ENCODE data around the gene XKR3.

Gene XKR3

GRCh38 chr22:16827506-16827905, 2.3 kb upstream of the XKR3 start:
- DNase-seq (ENCODE audit: low read depth, low spot score) = no peak
- H3K9me3 ChIP-seq (ENCODE audit: insufficient read depth, low read length) = no peaks in the 10 kb centered on the region
- H3K9ac ChIP-seq (ENCODE audit: insufficient read length, low read depth) = no peak overlapping the region
- no peaks in the 10 kb centered on the region for H3K4me1 ChIP-seq (ENCODE audit: insufficient read depth, insufficient read length)
- TF ChIP-seq SUZ12 (IDR thresholded peaks at IDR 0.05; ENCODE audit: extremely low read depth, insufficient read depth, insufficient read length) (no peak), ZNF274 (IDR thresholded peaks at IDR 0.05; ENCODE audit: low read depth, low read length) (no peak), YY1 (IDR thresholded peaks at IDR 0.05; ENCODE audit: insufficient read depth, insufficient read length) (no peak)
- H3K36me3 ChIP-seq (ENCODE audit: insufficient read depth, insufficient read length, low read length) = no peaks in the 10 kb centered on the region
- H3K4me3 ChIP-seq (ENCODE audit: insufficient read length, low read depth) = no peak overlapping the region
- no peaks in the 10 kb centered on the region for H3K27me3 ChIP-seq (ENCODE audit: insufficient read depth, insufficient read length)

GRCh38 chr22:16819249-16819648, 6.0 kb downstream of the XKR3 start:
- Histone ChIP-seq H3K27me3 (ENCODE audit: insufficient read depth, insufficient read length) (no peaks in the 10 kb centered on the region), H3K9ac (ENCODE audit: insufficient read length, low read depth) (no peak overlapping the region), H3K4me1 (ENCODE audit: insufficient read depth, insufficient read length) (no peaks in the 10 kb centered on the region), H3K36me3 (ENCODE audit: insufficient read depth, insufficient read length, low read length) (no peaks in the 10 kb centered on the region), H3K4me3 (ENCODE audit: insufficient read length, low read depth) (no peak overlapping the region), H3K9me3 (ENCODE audit: insufficient read depth, low read length) (no peaks in the 10 kb centered on the region)
- TF ChIP-seq YY1 (IDR thresholded peaks at IDR 0.05; ENCODE audit: insufficient read depth, insufficient read length) (no peak), ZNF274 (IDR thresholded peaks at IDR 0.05; ENCODE audit: low read depth, low read length) (no peak), SUZ12 (IDR thresholded peaks at IDR 0.05; ENCODE audit: extremely low read depth, insufficient read depth, insufficient read length) (no peak)
- DNase-seq (ENCODE audit: low read depth, low spot score) = no peak

GRCh38 chr22:16818538-16818937, 6.7 kb downstream of the XKR3 start:
- Histone ChIP-seq H3K4me1 (ENCODE audit: insufficient read depth, insufficient read length) (no peaks in the 10 kb centered on the region), H3K9ac (ENCODE audit: insufficient read length, low read depth) (no peak overlapping the region), H3K9me3 (ENCODE audit: insufficient read depth, low read length) (no peaks in the 10 kb centered on the region), H3K27me3 (ENCODE audit: insufficient read depth, insufficient read length) (no peaks in the 10 kb centered on the region), H3K36me3 (ENCODE audit: insufficient read depth, insufficient read length, low read length) (no peaks in the 10 kb centered on the region), H3K4me3 (ENCODE audit: insufficient read length, low read depth) (no peak overlapping the region)
- TF ChIP-seq YY1 (IDR thresholded peaks at IDR 0.05; ENCODE audit: insufficient read depth, insufficient read length) (no peak), ZNF274 (IDR thresholded peaks at IDR 0.05; ENCODE audit: low read depth, low read length) (no peak), SUZ12 (IDR thresholded peaks at IDR 0.05; ENCODE audit: extremely low read depth, insufficient read depth, insufficient read length) (no peak)
- DNase-seq (ENCODE audit: low read depth, low spot score) = no peak

- no peak overlapping the region for H3K9ac ChIP-seq (ENCODE audit: insufficient read length, low read depth)
- no peaks in the 10 kb centered on the region for H3K4me1 ChIP-seq (ENCODE audit: insufficient read depth, insufficient read length)
- no peak overlapping the region for H3K4me3 ChIP-seq (ENCODE audit: insufficient read length, low read depth)
- no peaks in the 10 kb centered on the region for H3K27me3 ChIP-seq (ENCODE audit: insufficient read depth, insufficient read length)
- DNase-seq (ENCODE audit: low read depth, low spot score) = no peak
- no peaks in the 10 kb centered on the region for H3K36me3 ChIP-seq (ENCODE audit: insufficient read depth, insufficient read length, low read length)
- no peaks in the 10 kb centered on the region for H3K9me3 ChIP-seq (ENCODE audit: insufficient read depth, low read length)
- TF ChIP-seq SUZ12 (IDR thresholded peaks at IDR 0.05; ENCODE audit: extremely low read depth, insufficient read depth, insufficient read length) (no peak), YY1 (IDR thresholded peaks at IDR 0.05; ENCODE audit: insufficient read depth, insufficient read length) (no peak), ZNF274 (IDR thresholded peaks at IDR 0.05; ENCODE audit: low read depth, low read length) (no peak)
These were observed 10.1 kb downstream of the XKR3 start for GRCh38 chr22:16815073-16815472.

- DNase-seq (ENCODE audit: low read depth, low spot score) = no peak
- Histone ChIP-seq H3K9ac (ENCODE audit: insufficient read length, low read depth) (no peak overlapping the region), H3K4me1 (ENCODE audit: insufficient read depth, insufficient read length) (no peaks in the 10 kb centered on the region), H3K9me3 (ENCODE audit: insufficient read depth, low read length) (no peaks in the 10 kb centered on the region), H3K27me3 (ENCODE audit: insufficient read depth, insufficient read length) (no peaks in the 10 kb centered on the region), H3K4me3 (ENCODE audit: insufficient read length, low read depth) (no peak overlapping the region), H3K36me3 (ENCODE audit: insufficient read depth, insufficient read length, low read length) (no peaks in the 10 kb centered on the region)
- TF ChIP-seq ZNF274 (IDR thresholded peaks at IDR 0.05; ENCODE audit: low read depth, low read length) (no peak), YY1 (IDR thresholded peaks at IDR 0.05; ENCODE audit: insufficient read depth, insufficient read length) (no peak), SUZ12 (IDR thresholded peaks at IDR 0.05; ENCODE audit: extremely low read depth, insufficient read depth, insufficient read length) (no peak)
These were observed 14.9 kb downstream of the XKR3 start for GRCh38 chr22:16810188-16810802.

GRCh38 chr22:16808744-16809143, 16.5 kb downstream of the XKR3 start:
- Histone ChIP-seq H3K36me3 (ENCODE audit: insufficient read depth, insufficient read length, low read length) (no peaks in the 10 kb centered on the region), H3K9me3 (ENCODE audit: insufficient read depth, low read length) (no peaks in the 10 kb centered on the region), H3K4me3 (ENCODE audit: insufficient read length, low read depth) (no peak overlapping the region), H3K27me3 (ENCODE audit: insufficient read depth, insufficient read length) (no peaks in the 10 kb centered on the region), H3K4me1 (ENCODE audit: insufficient read depth, insufficient read length) (no peaks in the 10 kb centered on the region), H3K9ac (ENCODE audit: insufficient read length, low read depth) (no peak overlapping the region)
- DNase-seq (ENCODE audit: low read depth, low spot score) = no peak
- TF ChIP-seq YY1 (IDR thresholded peaks at IDR 0.05; ENCODE audit: insufficient read depth, insufficient read length) = no peak
- no peak for TF ChIP-seq SUZ12 (IDR thresholded peaks at IDR 0.05; ENCODE audit: extremely low read depth, insufficient read depth, insufficient read length)
- no peak for TF ChIP-seq ZNF274 (IDR thresholded peaks at IDR 0.05; ENCODE audit: low read depth, low read length)

GRCh38 chr22:16807109-16807508, 18.1 kb downstream of the XKR3 start:
- no peaks in the 10 kb centered on the region for H3K9me3 ChIP-seq (ENCODE audit: insufficient read depth, low read length)
- H3K36me3 ChIP-seq (ENCODE audit: insufficient read depth, insufficient read length, low read length) = no peaks in the 10 kb centered on the region
- no peak for DNase-seq (ENCODE audit: low read depth, low spot score)
- no peaks in the 10 kb centered on the region for H3K27me3 ChIP-seq (ENCODE audit: insufficient read depth, insufficient read length)
- TF ChIP-seq YY1 (IDR thresholded peaks at IDR 0.05; ENCODE audit: insufficient read depth, insufficient read length) (no peak), SUZ12 (IDR thresholded peaks at IDR 0.05; ENCODE audit: extremely low read depth, insufficient read depth, insufficient read length) (no peak), ZNF274 (IDR thresholded peaks at IDR 0.05; ENCODE audit: low read depth, low read length) (no peak)
- no peak overlapping the region for H3K4me3 ChIP-seq (ENCODE audit: insufficient read length, low read depth)
- H3K4me1 ChIP-seq (ENCODE audit: insufficient read depth, insufficient read length) = no peaks in the 10 kb centered on the region
- H3K9ac ChIP-seq (ENCODE audit: insufficient read length, low read depth) = no peak overlapping the region
